ENCODE measurements around the gene PGS1. TPM values are rescaled to one million over a fixed set of nuclear protein-coding genes. Genes with fewer than 3 reads are reported as not detected.

The PGS1 gene
- total and polyA plus RNA-seq, 2 experiments from 2014 or later = 30.4 to 42.5 TPM

DNA sequence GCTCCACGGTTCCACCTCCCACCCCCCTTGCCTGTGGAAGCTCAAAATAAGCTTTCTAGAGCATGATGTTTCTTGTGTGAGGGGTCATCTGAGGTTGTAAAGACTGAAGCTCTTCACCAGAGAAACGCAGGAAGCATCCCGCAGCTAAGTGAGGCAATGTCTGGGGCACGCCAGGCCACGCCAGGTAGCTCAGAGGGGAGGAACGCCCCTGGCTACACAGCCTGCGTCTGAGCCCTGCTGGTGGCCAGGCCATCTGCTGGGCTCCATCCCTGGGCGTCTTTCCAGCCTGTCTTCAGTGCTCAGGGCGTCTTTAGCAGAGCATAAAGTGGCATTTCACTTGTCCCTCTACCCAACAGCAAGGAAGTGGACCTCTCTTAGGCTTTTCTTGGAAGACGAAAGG lies 33.8 kb upstream of the PGS1 start:
- Histone ChIP-seq H3K4me3 (no peak overlapping the region), H3K27ac (no peak overlapping the region), H3K4me1 (ENCODE audit: insufficient read depth) (peaks cover 23% of the 10 kb centered on the region), H3K9me3 (ENCODE audit: low read depth) (no peaks in the 10 kb centered on the region), H3K9me2 (replicated peaks; ENCODE audit: insufficient read depth) (no peaks in the 10 kb centered on the region), H3K4me2 (no peak overlapping the region), H2AFZ (no peak overlapping the region), H3K79me2 (no peaks in the 10 kb centered on the region), H3K27me3 (no peaks in the 10 kb centered on the region), H3K36me3 (replicated peaks; ENCODE audit: insufficient read depth, low read depth) (no peaks in the 10 kb centered on the region), H4K20me1 (ENCODE audit: insufficient read depth, poor library complexity, severe bottlenecking) (no peaks in the 10 kb centered on the region)
- WGBS (ENCODE audit: low lambda C conversion rate, missing lambda C conversion rate) = 94% methylated on average over 10 of the region's 10 CpGs
- TF ChIP-seq EZH2phosphoT487 (IDR thresholded peaks at IDR 0.05; ENCODE audit: low read depth, severe bottlenecking, unreplicated experiment) = no peak
- TF ChIP-seq, protein P1, sequence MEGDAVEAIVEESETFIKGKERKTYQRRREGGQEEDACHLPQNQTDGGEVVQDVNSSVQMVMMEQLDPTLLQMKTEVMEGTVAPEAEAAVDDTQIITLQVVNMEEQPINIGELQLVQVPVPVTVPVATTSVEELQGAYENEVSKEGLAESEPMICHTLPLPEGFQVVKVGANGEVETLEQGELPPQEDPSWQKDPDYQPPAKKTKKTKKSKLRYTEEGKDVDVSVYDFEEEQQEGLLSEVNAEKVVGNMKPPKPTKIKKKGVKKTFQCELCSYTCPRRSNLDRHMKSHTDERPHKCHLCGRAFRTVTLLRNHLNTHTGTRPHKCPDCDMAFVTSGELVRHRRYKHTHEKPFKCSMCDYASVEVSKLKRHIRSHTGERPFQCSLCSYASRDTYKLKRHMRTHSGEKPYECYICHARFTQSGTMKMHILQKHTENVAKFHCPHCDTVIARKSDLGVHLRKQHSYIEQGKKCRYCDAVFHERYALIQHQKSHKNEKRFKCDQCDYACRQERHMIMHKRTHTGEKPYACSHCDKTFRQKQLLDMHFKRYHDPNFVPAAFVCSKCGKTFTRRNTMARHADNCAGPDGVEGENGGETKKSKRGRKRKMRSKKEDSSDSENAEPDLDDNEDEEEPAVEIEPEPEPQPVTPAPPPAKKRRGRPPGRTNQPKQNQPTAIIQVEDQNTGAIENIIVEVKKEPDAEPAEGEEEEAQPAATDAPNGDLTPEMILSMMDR (IDR thresholded peaks at IDR 0.05; ENCODE audit: poor library complexity) = no peak
- no peak for TF ChIP-seq EZH2 (IDR thresholded peaks at IDR 0.05; ENCODE audit: borderline replicate concordance)
- no peak for DNase-seq (ENCODE audit: low spot score)

- Histone ChIP-seq H3K9me3 (ENCODE audit: low read depth) (no peaks in the 10 kb centered on the region), H3K27ac (no peak overlapping the region), H3K4me3 (no peak overlapping the region), H3K4me1 (ENCODE audit: insufficient read depth) (peaks cover 23% of the 10 kb centered on the region), H3K79me2 (no peaks in the 10 kb centered on the region), H3K36me3 (replicated peaks; ENCODE audit: insufficient read depth, low read depth) (no peaks in the 10 kb centered on the region), H3K27me3 (no peaks in the 10 kb centered on the region), H4K20me1 (ENCODE audit: insufficient read depth, poor library complexity, severe bottlenecking) (no peaks in the 10 kb centered on the region), H3K9me2 (replicated peaks; ENCODE audit: insufficient read depth) (no peaks in the 10 kb centered on the region), H3K4me2 (no peak overlapping the region), H2AFZ (no peak overlapping the region)
- TF ChIP-seq, protein P1 (IDR thresholded peaks at IDR 0.05; ENCODE audit: poor library complexity) = no peak
- TF ChIP-seq EZH2phosphoT487 (IDR thresholded peaks at IDR 0.05; ENCODE audit: low read depth, severe bottlenecking, unreplicated experiment) = no peak
- 93% methylated on average over 8 of the region's 8 CpGs for WGBS (ENCODE audit: low lambda C conversion rate, missing lambda C conversion rate)
- DNase-seq (ENCODE audit: low spot score) = no peak
Observed at GRCh38 chr17:78345172-78345571, 33.3 kb upstream of the PGS1 start.

DNA sequence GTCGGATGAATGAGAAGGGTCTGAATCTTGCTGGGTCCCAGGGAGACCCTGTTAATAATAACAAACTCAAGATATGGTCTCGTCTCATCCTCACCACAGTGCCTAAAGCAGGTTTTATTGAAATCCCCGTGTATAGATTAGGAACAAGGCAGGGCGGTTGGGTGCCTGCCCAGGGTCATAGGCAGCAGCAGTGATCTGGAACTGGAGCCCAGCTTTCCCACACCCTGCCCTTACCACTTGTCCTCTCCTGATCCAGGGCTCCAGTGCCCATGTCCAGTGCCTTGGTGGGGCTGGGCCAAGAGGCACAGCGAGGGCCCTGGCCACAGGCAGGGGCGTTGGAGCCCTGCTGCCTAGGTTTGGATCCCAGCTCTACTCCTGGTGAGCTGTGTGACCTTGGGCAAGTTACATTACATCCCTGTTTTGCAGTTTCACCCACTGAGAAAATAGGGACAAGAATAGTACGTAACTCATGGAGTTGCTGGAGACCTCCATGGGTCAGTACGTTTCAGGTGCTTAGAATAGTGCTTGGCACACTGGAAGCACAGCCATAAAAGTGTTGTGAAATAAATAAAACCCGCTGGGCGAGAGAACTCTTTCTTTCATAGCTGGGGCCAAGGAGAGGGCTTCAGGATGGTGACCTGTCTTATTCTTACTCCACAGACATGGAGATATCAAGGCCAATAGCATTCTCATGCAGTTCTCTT lies 32.5 kb upstream of the PGS1 start:
- Histone ChIP-seq H2AFZ (no peak overlapping the region), H3K27ac (no peak overlapping the region), H3K79me2 (no peaks in the 10 kb centered on the region), H3K36me3 (replicated peaks; ENCODE audit: insufficient read depth, low read depth) (no peaks in the 10 kb centered on the region), H3K4me3 (no peak overlapping the region), H4K20me1 (ENCODE audit: insufficient read depth, poor library complexity, severe bottlenecking) (no peaks in the 10 kb centered on the region), H3K4me1 (ENCODE audit: insufficient read depth) (peaks cover 23% of the 10 kb centered on the region), H3K9me3 (ENCODE audit: low read depth) (no peaks in the 10 kb centered on the region), H3K9me2 (replicated peaks; ENCODE audit: insufficient read depth) (no peaks in the 10 kb centered on the region), H3K4me2 (no peak overlapping the region), H3K27me3 (no peaks in the 10 kb centered on the region)
- no peak for DNase-seq (ENCODE audit: low spot score)
- TF ChIP-seq, protein P1 (IDR thresholded peaks at IDR 0.05; ENCODE audit: poor library complexity) = no peak
- no peak for TF ChIP-seq EZH2 (IDR thresholded peaks at IDR 0.05; ENCODE audit: borderline replicate concordance)
- TF ChIP-seq EZH2phosphoT487 (IDR thresholded peaks at IDR 0.05; ENCODE audit: low read depth, severe bottlenecking, unreplicated experiment) = no peak
- WGBS (ENCODE audit: low lambda C conversion rate, missing lambda C conversion rate) = 88% methylated on average over 10 of the region's 10 CpGs
